D721Med (cell line): ENCODE data around the gene HDAC7.

Source experiments
- DNase-seq: peaks from one replicate; pipeline ENCODE4 v3.0.0; 2011; ENCODE audit warnings: low spot score; ENCODE audit not compliant: insufficient read length
- FAIRE-seq: peaks from 2 replicates; lab custom pipeline; 2011; peaks lifted over from hg19 to GRCh38; lab: Jason Lieb, UNC
- TF ChIP-seq, protein P1 (sequence below): IDR thresholded peaks from 2 replicates; pipeline ENCODE4 v1.5.1; 2012; ENCODE audit warnings: mild to moderate bottlenecking, control low read depth; ENCODE audit not compliant: insufficient read depth; ENCODE audit errors: missing control alignments

The HDAC7 gene

DNA sequence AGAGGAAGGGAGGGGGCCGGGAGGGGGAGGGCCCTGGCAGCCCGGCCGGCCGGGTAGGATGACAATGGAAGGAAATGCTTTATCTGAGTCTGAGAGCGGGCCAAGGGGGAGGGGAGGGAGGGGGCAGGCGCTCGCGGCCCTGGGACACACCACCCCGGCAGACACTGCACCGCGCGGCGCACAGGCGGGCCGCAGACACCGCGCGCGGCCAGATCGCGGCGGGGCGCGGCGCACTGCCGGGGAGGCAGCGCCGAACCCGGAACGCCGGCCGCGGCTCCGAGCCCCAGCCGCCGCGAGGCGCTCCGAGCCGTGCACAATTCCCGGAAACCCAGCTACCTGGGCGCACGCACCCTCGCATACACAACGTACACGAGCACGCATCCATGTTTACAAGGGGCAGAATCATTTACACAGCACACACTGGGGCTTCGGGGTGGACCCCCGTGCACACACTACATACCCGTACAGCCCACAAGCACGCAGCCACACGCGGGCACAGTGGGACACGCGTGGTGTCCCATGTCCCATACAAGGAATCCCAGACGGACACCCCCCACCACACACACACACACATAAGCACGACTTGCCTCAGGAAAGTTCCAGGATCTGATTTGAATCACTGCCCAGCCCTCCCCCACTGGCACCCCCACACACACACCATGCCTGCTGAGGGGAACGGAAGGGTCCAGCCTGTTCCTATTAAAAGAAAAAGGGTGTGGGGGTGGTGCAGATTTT lies at the start of gene HDAC7:
TSS of gene HDAC7 (minus strand) at position 8 of the 735 bp plus-strand sequence. CDS start 118 bp downstream, outside the sequence.
- TF ChIP-seq, protein P1, sequence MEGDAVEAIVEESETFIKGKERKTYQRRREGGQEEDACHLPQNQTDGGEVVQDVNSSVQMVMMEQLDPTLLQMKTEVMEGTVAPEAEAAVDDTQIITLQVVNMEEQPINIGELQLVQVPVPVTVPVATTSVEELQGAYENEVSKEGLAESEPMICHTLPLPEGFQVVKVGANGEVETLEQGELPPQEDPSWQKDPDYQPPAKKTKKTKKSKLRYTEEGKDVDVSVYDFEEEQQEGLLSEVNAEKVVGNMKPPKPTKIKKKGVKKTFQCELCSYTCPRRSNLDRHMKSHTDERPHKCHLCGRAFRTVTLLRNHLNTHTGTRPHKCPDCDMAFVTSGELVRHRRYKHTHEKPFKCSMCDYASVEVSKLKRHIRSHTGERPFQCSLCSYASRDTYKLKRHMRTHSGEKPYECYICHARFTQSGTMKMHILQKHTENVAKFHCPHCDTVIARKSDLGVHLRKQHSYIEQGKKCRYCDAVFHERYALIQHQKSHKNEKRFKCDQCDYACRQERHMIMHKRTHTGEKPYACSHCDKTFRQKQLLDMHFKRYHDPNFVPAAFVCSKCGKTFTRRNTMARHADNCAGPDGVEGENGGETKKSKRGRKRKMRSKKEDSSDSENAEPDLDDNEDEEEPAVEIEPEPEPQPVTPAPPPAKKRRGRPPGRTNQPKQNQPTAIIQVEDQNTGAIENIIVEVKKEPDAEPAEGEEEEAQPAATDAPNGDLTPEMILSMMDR, result no peak
- no peak for FAIRE-seq
- DNase-seq, result peak; percentile 74

DNA sequence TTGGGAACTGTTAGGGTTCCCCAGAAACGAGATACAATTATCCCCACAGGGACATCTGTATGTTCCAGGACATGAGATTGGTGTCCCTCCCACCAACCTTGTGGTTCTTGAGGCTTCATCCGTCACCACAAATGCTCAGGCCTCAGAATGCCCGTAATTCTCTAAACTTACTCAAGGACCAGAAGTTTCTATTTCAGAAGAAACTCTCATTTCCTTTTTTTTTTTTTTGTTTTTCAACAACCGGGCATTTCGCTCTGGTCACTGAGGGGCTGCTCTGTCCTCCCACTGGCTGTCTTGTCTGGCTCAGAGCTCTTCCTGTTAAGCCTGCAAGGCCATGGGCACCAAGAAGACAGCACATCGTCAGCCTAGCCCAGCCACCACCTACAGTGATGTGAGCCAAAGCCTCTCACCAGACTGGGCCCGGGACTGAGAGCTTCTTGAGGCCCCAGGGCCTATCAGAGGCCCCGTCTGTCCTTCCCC lies 48.9 kb upstream of the HDAC7 start:
- FAIRE-seq (no peak), DNase-seq (no peak)
- TF ChIP-seq, protein P1, result no peak

DNA sequence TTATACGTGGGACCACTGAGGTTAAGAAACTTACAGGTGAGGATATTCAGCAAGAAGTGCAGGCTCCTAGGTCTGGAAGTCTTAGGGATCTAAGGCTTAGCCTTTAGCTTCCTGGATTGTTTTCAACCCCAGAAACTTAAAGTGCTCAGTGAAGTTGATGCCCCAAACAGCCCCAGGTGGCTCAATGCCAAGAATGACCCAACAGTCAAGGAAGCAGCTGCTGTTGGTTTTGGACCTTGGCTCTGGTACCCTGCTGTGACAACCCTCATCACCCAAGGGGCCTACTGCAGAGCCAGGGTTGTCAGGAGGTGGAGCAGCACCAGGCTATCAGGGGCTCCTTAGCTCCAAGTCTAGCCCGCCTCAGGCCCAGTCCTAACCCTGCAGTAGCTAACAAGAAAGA lies 48.3 kb upstream of the HDAC7 start:
- TF ChIP-seq, protein P1, result no peak
- DNase-seq, result no peak
- no peak for FAIRE-seq

DNA sequence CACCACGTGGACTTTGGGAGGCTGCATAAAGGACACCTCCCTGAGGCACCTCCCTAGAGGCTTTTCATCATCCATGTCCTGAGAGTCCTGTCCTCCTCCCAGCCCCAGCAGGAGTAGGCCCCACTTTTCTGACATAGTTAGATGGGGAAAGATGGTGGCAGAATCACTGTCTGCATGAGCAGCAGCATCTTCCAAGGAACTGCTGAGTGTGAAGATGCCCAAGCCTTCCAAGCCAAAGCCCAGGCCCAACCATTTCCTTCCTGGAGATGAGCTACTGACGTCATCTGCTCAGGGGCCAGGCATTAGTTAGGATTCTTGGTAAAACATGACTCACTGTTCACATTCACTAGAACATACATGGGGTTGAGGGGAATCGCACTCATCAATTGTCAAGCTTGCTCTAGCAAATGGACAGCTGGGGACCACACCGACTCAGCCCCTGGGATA lies 47.8 kb upstream of the HDAC7 start:
- TF ChIP-seq, protein P1, result no peak
- FAIRE-seq, result no peak
- no peak for DNase-seq

DNA sequence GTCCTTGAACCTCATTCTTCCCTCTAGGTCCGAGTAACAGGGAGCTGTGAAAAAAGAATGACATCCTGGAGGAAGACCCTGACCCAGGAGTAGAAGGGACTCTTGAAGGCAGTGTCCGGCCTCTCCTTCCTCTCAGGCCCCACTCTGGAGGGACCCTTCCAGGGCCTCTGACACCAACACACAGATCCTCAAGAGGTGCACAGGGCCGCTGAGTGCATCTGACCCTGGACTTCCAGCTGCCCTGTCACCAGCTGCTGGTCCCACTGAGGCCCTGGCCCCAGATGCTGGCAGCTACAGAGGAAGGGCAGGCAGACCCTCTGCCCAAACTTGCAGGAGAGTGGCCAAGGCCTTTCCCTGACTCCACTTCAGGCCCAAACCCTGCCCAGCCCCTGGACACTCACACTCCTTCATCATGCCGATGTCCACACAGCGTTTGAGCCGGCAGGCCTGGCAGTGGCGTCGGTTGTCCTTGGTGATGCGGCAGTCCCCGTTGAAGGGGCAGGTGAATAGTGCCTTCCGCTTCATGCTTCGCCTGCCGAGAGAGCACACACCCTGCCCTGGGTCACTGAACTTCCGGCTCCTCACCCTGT lies 45.0 kb upstream of the HDAC7 start:
- TF ChIP-seq, protein P1, result no peak

DNA sequence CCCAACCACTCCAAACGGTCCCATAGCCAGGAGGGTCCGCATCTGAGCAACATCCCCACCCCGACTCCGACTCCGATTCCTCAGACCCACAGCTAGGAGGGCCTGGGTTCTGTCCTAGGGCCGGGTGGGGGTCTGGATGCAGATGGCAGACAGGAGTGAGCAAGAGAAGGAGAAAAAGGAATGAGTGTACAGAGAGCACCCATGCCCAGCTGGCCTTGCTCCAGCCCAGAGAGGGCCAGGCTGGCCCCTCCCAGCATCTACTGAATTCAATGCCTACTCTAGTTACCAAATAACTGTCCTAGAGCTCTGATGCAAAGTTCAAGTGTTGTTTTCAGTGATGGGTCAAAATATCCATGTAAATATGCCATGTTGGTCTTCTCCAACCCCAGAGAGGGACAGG lies 44.3 kb upstream of the HDAC7 start:
- no peak for DNase-seq
- no peak for FAIRE-seq
- TF ChIP-seq, protein P1, result no peak

More for the DNA sequence above, 45.0 kb upstream of the HDAC7 start:
- no peak for FAIRE-seq
- no peak for DNase-seq

DNA sequence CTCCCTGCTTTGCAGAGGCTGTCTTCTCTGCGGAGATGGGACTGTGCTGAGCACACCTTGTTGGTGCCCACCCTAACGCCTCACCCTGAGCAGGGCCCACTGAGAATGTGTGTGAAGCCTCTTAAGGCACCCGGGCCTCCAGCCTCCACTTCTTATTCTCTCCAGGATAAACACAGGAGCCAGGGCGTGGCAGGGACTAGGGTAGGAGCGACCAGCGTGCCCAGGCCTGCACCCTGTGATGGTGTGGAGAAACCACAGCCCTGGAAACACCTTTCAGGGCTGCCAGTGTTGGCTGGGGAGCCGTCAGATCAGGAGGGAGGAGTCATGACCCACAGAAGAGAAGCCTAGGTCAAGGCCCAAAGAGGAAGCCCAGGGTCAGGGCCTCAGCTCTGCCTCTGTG lies 43.8 kb upstream of the HDAC7 start:
- DNase-seq, result no peak
- TF ChIP-seq, protein P1, result no peak
- no peak for FAIRE-seq
